HG03558 (cell line): Measurements from ENCODE around the gene SLC10A6.
"Not testable (repeated sequence)": the region's sequence is repeated elsewhere in the genome, so short reads cannot be mapped to it uniquely, and the experiment has no call there.

Experiments used
- ATAC-seq: cut with Tn5 transposase; IDR thresholded peaks from one replicate; pipeline ENCODE4 v1.9.1; 2021; ENCODE audit warnings: moderate number of reproducible peaks; ENCODE audit not compliant: unreplicated experiment; ENCODE audit errors: extremely low read depth

Gene SLC10A6, protein sequence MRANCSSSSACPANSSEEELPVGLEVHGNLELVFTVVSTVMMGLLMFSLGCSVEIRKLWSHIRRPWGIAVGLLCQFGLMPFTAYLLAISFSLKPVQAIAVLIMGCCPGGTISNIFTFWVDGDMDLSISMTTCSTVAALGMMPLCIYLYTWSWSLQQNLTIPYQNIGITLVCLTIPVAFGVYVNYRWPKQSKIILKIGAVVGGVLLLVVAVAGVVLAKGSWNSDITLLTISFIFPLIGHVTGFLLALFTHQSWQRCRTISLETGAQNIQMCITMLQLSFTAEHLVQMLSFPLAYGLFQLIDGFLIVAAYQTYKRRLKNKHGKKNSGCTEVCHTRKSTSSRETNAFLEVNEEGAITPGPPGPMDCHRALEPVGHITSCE

DNA sequence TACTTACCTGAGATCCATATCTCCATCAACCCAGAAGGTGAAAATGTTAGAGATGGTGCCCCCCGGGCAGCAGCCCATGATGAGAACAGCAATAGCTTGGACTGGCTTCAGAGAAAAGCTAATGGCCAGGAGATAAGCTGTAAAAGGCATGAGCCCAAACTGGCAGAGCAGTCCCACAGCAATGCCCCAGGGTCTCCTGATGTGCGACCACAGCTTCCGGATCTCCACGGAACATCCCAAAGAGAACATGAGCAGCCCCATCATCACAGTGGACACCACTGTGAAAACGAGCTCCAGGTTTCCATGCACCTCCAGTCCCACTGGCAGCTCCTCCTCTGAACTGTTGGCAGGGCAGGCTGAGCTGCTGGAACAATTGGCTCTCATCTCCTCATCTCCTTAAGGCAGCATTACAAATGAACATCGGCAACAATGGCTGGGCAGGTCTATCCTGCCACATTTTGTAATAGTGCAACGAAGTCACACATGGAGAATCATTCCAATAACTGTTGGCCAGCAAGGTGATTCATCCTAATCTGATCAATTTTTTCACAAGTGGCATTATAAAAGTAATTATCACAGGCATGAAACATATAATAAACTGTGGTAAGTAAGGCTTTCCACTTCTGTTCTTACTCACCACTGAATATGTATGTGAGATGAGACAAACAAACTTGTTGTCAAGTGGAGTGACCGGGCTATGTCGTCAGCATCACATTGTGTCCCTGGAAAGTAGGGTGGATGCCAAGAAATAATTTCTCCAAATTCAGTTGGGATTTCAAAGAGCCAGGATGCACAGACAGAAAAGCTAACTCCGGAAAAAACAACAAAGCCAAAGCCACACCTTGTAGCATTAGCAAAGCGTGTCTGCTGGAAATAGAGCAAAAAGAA is at the start of gene SLC10A6:
SLC10A6 (minus strand) TSS at position 653 of the 888 bp plus-strand sequence; CDS start at position 384, 269 bp downstream.
- ATAC-seq: no peak

- ATAC-seq: no peak
Measured at GRCh38 chr4:86898562-86898961, 49.4 kb upstream of the SLC10A6 start.

GRCh38 chr4:86896596-86896995 is 47.4 kb upstream of the SLC10A6 start:
- no peak for ATAC-seq

GRCh38 chr4:86895692-86896488 is 46.7 kb upstream of the SLC10A6 start:
- ATAC-seq: no peak

DNA sequence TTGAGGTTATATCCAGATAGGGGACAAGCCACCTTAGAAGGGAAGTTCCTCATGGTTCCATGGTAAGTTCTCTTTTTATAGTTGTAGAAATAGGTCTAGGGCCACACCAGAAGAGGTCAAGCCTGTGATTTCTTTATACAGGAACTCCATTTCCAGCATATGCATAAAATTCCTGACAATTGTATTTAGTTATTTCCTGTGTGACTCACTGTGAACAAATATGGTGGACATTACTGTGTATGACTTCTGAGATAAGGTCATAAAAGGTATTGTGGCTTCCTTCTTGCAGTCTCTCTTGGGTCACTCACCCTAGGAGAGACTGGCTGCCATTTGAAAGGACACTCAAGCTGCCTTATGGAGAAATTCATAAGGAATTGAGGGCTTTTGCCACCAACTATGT is 45.3 kb upstream of the SLC10A6 start:
- ATAC-seq: no peak

- no peak for ATAC-seq
Measured at GRCh38 chr4:86893136-86893535, 44.0 kb upstream of the SLC10A6 start.

DNA sequence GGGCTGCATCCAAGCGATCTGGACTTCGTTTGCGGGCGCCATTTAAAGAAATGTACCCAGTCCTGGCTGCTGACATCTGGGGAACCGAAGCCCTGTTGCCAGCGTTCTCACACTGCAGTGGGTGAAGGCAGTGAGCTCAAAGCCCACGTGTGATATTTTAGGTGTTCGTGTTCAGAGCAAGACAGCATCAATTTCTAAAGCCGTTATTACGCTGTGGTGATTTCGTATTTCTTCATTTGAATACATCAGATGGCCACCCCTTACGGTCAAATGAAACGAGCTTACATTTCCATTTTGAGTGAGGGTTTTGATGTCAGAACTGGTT is 43.4 kb upstream of the SLC10A6 start:
- ATAC-seq: no peak

DNA sequence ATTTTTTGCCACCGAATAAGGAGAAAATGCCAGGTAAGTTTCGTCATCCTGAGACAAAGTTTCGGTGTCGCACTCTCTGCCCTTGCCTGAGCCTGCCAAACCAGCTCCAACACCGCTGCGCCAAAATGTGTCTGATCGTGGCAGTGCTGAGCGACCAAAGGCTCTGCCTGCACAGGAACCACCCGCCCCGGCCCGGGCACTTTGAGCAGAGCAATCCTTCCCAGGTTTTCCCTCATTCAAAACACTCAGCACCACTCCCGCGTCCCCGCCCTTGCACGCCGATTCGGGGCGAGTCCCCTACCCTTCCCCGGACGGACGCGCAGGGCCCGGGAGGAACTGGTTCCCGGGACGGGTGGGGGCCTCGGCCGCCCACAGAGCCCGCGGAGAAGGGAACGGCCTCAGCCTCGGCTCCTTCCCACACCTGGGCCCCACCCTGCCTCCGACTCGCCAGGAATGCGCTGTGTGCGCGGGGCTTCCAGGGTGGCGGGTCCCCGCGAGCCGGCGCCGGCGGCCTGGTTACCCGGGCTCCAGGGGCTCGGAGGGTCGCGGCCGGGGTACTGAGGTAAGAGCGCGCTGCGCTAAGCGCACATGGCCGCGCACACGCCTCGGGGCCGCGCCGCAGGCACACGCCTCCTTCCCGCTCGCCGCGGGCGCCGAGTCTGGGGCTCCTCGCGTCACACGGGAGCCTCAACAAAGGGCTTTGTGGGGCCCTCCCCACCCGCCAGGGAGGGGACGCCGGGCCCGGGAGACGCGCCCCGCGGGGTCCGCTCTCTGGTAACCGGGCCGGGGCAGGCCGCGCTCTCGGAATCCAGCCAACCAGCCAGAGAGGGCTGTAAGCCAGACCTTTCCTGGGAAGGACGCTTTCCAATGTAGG is 42.8 kb upstream of the SLC10A6 start, which contains the start of gene C4orf36:
C4orf36 (minus strand) TSS at position 661 of the 874 bp plus-strand sequence. CDS start 902 bp downstream, outside the sequence.
- peak; percentile 38 for ATAC-seq

GRCh38 chr4:86890790-86891189 is 41.6 kb upstream of the SLC10A6 start:
- ATAC-seq: no peak

DNA sequence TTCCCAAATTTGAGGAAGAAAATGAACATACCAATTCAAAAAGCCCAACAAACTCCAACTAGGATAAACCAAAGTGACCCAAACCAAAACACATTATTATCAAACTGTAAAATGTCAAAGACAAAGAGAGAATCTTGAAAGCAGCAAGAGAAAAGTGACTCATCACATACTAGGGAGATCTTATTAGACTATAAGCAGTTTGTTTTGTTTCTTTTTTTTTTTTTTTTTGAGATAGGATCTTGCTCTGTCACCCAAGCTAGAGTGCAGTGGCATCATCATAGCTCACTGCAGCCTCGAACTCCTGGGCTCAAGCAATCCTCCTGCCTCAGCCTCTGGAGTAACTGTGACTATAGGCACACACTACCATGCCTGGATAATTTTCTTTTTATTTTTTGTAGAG is 30.5 kb upstream of the SLC10A6 start:
- no peak for ATAC-seq

DNA sequence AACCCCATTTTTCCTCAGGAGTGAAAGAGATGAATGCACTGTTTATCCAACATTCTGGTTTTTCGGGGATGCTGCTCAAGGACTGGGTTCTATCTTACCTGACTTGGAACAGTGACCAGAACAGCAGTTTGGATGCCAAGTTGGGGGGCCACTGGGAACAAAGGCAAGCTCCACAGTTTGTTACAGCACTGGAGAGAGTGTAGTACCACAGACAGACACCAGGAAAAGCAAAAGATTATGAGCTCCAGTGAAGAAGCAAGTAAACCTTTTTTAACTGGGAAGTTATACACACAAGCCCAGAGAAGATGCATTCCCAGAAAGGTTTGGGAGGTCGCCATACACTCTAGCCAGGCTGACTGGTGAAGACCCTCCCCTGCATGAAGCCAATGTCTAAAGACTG is 29.5 kb upstream of the SLC10A6 start:
- ATAC-seq: no peak

DNA sequence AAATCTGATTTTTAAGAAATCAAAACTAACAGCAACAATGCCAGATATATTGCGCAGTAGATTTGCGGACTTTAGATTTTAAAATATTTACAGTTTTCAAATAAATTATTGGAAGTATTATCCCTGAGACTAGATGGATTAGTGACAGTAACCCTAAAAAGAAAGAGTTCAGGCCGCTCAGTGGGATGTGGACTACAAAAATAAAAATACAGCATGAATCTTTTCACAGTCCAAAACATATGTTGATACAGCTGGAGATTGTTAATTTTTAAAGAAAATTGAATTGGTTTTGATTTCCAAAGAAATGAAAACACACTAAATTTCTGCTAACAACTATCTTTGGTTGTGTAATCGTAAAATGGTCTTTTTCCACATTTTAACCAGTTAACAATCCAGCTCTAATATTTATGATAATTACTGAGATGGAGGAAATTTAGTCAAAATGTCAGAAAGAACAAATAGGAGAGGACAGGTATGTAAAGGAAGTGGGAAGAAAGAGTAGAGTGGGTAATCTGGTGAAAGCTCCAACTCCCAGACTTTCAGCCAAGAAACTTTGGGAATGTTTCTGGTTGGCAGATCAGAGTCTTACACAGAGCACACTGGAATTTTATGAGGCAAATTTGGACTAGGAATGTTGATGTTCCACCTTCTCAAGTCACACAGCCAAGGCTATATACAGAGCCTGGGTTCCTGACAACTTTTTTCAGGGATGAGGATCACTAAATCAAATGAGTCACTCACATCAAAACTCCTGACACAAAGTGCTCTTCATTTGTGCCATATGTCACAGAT is 27.9 kb upstream of the SLC10A6 start:
- no peak for ATAC-seq

GRCh38 chr4:86875436-86875835 is 26.3 kb upstream of the SLC10A6 start:
- ATAC-seq: not testable (repeated sequence)

DNA sequence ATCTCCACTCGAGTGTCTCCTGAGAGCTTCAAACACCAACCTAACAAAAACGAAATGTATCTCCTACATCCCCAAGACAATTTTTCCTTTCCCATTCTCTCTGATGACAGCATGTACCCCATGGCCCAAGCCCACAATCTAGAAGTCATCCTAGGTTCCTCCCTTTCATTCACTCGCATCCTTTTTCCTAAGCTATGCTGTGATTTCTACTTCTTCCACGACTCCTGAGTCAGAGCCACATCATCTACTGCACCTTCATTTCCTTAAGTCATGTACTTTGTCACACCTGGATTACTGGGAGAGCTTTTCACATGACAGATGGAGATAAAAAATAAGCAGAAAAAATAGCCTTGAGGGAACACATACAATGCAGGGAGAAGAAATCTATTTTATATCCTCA is 23.0 kb upstream of the SLC10A6 start:
- no peak for ATAC-seq

DNA sequence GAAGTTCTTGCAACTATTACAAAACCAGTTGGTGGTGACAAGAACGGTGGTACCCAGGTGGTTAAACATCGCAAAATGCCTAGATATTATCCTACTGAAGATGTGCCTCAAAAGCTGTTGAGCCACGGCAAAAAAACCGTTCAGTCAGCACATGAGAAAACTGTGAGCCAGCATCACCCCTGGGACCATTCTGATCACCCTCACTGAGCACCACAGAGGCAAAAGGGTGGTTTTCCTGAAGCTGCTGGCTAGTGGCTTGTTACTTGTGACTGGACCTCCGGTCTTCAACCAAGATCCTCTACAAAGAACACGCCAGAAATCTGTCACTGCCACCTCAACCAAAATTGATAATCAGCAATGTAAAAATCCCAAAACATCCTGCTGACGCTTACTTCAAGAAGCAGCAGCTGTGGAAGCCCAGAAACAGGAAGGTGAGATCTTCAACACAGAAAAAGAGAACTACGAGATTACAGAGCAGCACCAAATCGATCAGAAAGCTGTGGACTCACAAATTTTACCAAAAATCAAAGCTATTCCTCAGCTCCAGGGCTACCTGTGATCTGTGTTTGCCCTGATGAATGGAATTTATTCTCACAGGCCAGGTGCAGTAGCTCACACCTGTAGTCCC is 21.4 kb upstream of the SLC10A6 start:
- ATAC-seq: no peak

DNA sequence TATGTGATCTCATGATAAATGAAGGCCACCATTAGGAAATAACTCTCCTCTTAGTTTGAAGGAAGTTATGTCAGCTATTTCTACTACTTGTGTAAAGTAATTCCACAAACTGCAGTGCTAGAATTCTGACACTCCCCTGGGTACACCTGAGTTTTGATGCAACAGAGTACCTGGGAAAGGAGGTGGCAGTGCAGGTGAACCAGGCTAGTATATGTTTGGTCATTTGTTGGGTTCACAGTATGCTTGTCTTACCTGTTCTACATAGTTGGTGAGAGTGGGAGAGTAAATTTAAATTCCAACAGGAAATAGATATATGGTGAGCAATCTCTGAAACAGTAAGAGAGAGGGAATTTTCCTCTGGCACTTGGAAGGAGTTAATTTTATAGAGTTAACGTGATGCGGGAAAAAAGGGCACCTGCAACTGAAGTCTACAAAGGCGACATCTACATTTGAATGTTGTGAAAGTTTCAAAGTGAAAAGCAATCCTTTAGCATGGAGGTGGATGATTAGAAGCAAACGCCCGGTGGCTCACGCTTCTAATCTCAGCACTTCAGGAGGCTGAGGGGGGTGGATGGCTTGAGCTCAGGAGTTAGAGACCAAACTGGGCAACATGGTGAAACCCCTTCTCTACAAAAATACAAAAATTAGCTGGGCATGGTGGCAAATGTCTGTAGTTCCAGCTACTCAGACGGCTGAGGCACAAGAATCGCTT is 8.3 kb upstream of the SLC10A6 start:
- ATAC-seq: no peak

DNA sequence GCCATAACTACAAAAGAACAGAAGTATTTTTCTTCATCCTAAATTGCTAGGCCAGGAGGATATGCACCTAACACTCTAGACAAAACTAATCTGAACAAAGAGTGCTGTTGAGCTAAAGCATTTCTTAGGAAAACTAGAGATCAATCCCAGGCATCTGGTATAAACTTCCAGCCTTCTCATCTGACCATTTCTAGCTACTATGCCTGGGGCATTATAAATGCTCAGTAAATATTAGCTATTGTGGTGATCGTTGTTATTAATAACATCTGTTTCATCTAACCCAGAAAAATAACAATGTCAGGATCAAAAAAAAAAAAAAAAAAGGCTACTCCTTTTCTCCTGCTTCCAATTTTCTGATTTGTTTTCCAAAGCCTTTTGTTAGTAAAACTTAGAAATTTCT is 7.7 kb upstream of the SLC10A6 start:
- ATAC-seq: no peak

GRCh38 chr4:86855572-86855971 is 6.4 kb upstream of the SLC10A6 start:
- ATAC-seq: no peak
